Gastroesophageal sphincter (tissue), 4 donors: Measurements from ENCODE around the gene SNCB. TPM values are rescaled to one million over a fixed set of nuclear protein-coding genes. Genes with fewer than 3 reads are reported as not detected.
"Not testable (repeated sequence)": the region's sequence is repeated elsewhere in the genome, so short reads cannot be mapped to it uniquely, and the experiment has no call there.

Experiments used
- ATAC-seq: fragments of 150-250 bp; one replicate; pipeline ENCODE4 v1.9.1; 2016; ENCODE audit warnings: mild to moderate bottlenecking, moderate library complexity
- H3K27ac ChIP-seq, 4 donors: fragments of 200-600 bp; sonication (generic) in 3 of 4; 1 replicate in 3 of 4; 2 replicates in 1 of 4; pipeline ENCODE4 v1.5.1; 2016 to 2019
- H3K27me3 ChIP-seq: fragments of 200-600 bp; sonication (generic); one replicate; pipeline ENCODE4 v1.5.1; 2019
- H3K36me3 ChIP-seq, 2 donors: fragments of 200-600 bp; sonication (generic); one replicate each; pipeline ENCODE4 v1.5.1; 2019; ENCODE audit warnings: control low read depth in 1 of 2
- H3K4me1 ChIP-seq, 3 donors: fragments of 200-600 bp; sonication (generic); 1 replicate in 2 of 3; 2 replicates in 1 of 3; pipeline ENCODE4 v1.5.1; 2016 to 2019; ENCODE audit warnings: control low read depth in 2 of 3
- H3K4me3 ChIP-seq, 2 donors: fragments of 200-600 bp; sonication (generic); one replicate each; pipeline ENCODE4 v1.5.1; 2019; ENCODE audit warnings: mild to moderate bottlenecking in 1 of 2, moderate library complexity in 1 of 2
- H3K9me3 ChIP-seq, 3 donors: fragments of 200-600 bp; sonication (generic); one replicate each; pipeline ENCODE4 v1.5.1; 2017 to 2019; ENCODE audit warnings: control low read depth in 2 of 3
- EP300 ChIP-seq: sonication (generic); formaldehyde crosslinking; IDR thresholded peaks from one replicate; pipeline ENCODE4 v1.6.1; 2017; ENCODE audit warnings: antibody characterized with exemption, mild to moderate bottlenecking
- POLR2A ChIP-seq, 2 donors: fragments of 450-650 bp; IDR thresholded peaks; one replicate each; pipeline ENCODE4 v1.6.1; 2017; ENCODE audit warnings: antibody characterized with exemption in 2 of 2, mild to moderate bottlenecking in 2 of 2, moderate library complexity in 1 of 2
- POLR2AphosphoS5 ChIP-seq: sonication (generic); formaldehyde crosslinking; IDR thresholded peaks from one replicate; pipeline ENCODE4 v1.6.1; 2017; ENCODE audit warnings: antibody characterized with exemption
- WGBS, 2 donors: methylation state at CpG; one replicate each; pipeline ENCODE4 v1.1.5; 2018; ENCODE audit warnings: low coverage in 1 of 2; 5-methylcytosine and 5-hydroxymethylcytosine counted together
- total RNA-seq, 4 donors: library from RNA; depleted of rRNA; stranded (reverse); fragments of >200 nt; gene quantifications; one replicate each; pipeline ENCODE4 v1.1.0, GENCODE V29; 2016
- TF ChIP-seq, protein P1 (sequence below), 4 experiments: fragments of 200-600 bp in 2 of 4; fragments of 450-650 bp in 2 of 4; sonication (generic) in 1 of 4; IDR thresholded peaks; one replicate each; pipeline ENCODE4 v1.5.1; 2017 to 2019; ENCODE audit warnings: antibody characterized with exemption in 4 of 4, mild to moderate bottlenecking in 2 of 4, moderate library complexity in 2 of 4

Gene SNCB
- total RNA-seq, 4 donors from 2014 or later, result not detected

DNA sequence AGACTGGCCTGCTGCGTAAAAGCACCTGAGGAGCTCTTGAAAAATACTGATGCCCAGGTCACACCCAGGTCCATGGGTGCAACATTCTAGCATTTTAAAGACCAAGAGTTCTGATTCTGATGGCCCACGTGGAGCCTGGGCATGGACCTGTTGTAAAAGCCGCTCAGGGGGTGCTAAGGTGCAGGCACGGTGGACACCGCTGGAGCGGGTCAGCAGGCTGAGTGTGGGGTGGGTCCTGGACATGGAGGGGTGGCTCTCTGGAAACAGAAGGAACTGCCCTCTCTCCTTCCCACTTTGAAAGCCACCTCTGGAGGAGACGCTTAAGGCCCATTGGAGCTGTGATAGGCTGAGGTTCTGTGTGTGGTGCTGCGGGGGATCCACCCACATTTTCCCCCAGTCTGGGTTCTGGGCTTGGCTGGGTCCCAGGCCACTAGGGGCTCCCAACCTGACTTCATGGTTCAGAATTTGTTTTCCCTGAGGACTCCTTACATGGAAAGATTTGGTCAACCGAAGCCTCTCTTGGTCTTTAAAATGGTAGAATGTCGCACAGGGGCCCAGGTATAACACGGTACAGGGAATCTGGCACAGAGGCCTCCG lies 37.0 kb downstream of the SNCB start:
- H3K27ac ChIP-seq, result no peak overlapping the region
- 80 to 100% methylated on average over 1 of the region's 12 CpGs for WGBS, 2 donors
- H3K4me1 ChIP-seq, result peaks cover 0 to 14% (median 3%) of the 10 kb centered on the region in 3 donors
- no peak for ATAC-seq
- no peaks in the 10 kb centered on the region for H3K36me3 ChIP-seq
- H3K4me3 ChIP-seq, result no peak overlapping the region
- TF ChIP-seq, protein P1, sequence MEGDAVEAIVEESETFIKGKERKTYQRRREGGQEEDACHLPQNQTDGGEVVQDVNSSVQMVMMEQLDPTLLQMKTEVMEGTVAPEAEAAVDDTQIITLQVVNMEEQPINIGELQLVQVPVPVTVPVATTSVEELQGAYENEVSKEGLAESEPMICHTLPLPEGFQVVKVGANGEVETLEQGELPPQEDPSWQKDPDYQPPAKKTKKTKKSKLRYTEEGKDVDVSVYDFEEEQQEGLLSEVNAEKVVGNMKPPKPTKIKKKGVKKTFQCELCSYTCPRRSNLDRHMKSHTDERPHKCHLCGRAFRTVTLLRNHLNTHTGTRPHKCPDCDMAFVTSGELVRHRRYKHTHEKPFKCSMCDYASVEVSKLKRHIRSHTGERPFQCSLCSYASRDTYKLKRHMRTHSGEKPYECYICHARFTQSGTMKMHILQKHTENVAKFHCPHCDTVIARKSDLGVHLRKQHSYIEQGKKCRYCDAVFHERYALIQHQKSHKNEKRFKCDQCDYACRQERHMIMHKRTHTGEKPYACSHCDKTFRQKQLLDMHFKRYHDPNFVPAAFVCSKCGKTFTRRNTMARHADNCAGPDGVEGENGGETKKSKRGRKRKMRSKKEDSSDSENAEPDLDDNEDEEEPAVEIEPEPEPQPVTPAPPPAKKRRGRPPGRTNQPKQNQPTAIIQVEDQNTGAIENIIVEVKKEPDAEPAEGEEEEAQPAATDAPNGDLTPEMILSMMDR (IDR thresholded peaks at IDR 0.05), result no peak
- TF ChIP-seq POLR2A (IDR thresholded peaks at IDR 0.05), result no peak
- TF ChIP-seq EP300, result no peak
- TF ChIP-seq POLR2AphosphoS5, result no peak
- H3K27me3 ChIP-seq, result peaks cover 55% of the 10 kb centered on the region
- H3K9me3 ChIP-seq, result no peaks in the 10 kb centered on the region

GRCh38 chr5:176592573-176592972 lies 37.8 kb downstream of the SNCB start:
- Histone ChIP-seq H3K4me3 (no peak overlapping the region), H3K4me1 (peaks cover 0 to 14% (median 3%) of the 10 kb centered on the region in 3 donors), H3K36me3 (no peaks in the 10 kb centered on the region), H3K27me3 (peaks cover 47% of the 10 kb centered on the region), H3K9me3 (no peaks in the 10 kb centered on the region), H3K27ac (no peak overlapping the region)
- no peak for ATAC-seq
- 94 to 96% methylated on average over 3 of the region's 3 CpGs for WGBS, 2 donors
- TF ChIP-seq POLR2A (IDR thresholded peaks at IDR 0.05), result no peak
- TF ChIP-seq POLR2AphosphoS5, result no peak
- TF ChIP-seq, protein P1 (IDR thresholded peaks at IDR 0.05), result no peak

- ATAC-seq, H3K4me3 ChIP-seq, H3K4me1 ChIP-seq, H3K27ac ChIP-seq, H3K9me3 ChIP-seq, H3K36me3 ChIP-seq: not testable (repeated sequence)
- H3K27me3 ChIP-seq, result peaks cover 41% of the 10 kb centered on the region
- 4 to 10% methylated on average over 2 of the region's 2 CpGs for WGBS, 2 donors
Measured at GRCh38 chr5:176591667-176592066, 38.7 kb downstream of the SNCB start.

GRCh38 chr5:176590035-176590717 lies 40.2 kb downstream of the SNCB start:
- Histone ChIP-seq H3K27ac (no peak overlapping the region), H3K9me3 (peaks cover 0 to 9% (median 0%) of the 10 kb centered on the region in 3 donors), H3K27me3 (peaks cover 32% of the 10 kb centered on the region), H3K4me3 (no peak overlapping the region), H3K36me3 (no peaks in the 10 kb centered on the region), H3K4me1 (no peaks in the 10 kb centered on the region)
- ATAC-seq, result no peak
- WGBS, 2 donors, result 100% methylated on average over 1 of the region's 17 CpGs; no CpG with 5 or more reads in 1 of the 2 donors
- TF ChIP-seq, protein P1 (IDR thresholded peaks at IDR 0.05), result no peak
- no peak for TF ChIP-seq EP300
- no peak for TF ChIP-seq POLR2A (IDR thresholded peaks at IDR 0.05)

- H3K36me3 ChIP-seq, result no peaks in the 10 kb centered on the region
- peaks cover 22% of the 10 kb centered on the region for H3K27me3 ChIP-seq
- ATAC-seq, result no peak
- 80 to 92% methylated on average over 3 to 5 of the region's 31 CpGs for WGBS, 2 donors
- no peak overlapping the region for H3K27ac ChIP-seq
- no peak overlapping the region for H3K4me3 ChIP-seq
- TF ChIP-seq EP300 (no peak), POLR2A (IDR thresholded peaks at IDR 0.05) (no peak), POLR2AphosphoS5 (no peak)
- TF ChIP-seq, protein P1 (IDR thresholded peaks at IDR 0.05), result no peak
- no peaks in the 10 kb centered on the region for H3K4me1 ChIP-seq
- peaks cover 0 to 18% (median 0%) of the 10 kb centered on the region in 3 donors for H3K9me3 ChIP-seq
Measured at GRCh38 chr5:176589039-176589769, 41.1 kb downstream of the SNCB start.
